Suprapubic skin (tissue), 4 donors: ENCODE measurements around the gene FSTL4. TPM values are rescaled to one million over a fixed set of nuclear protein-coding genes. Genes with fewer than 3 reads are reported as not detected.

Source experiments
- DNase-seq, 2 donors: peaks; one replicate each; pipeline ENCODE4 v3.0.0-alpha.2; 2019; ENCODE audit warnings: low spot score in 2 of 2
- H3K27ac ChIP-seq: fragments of 200-600 bp; sonication (generic); one replicate; pipeline ENCODE4 v1.5.1; 2019
- H3K27me3 ChIP-seq: fragments of 200-600 bp; sonication (generic); one replicate; pipeline ENCODE4 v1.5.1; 2019
- H3K36me3 ChIP-seq: fragments of 200-600 bp; sonication (generic); one replicate; pipeline ENCODE4 v1.5.1; 2019
- H3K4me1 ChIP-seq: fragments of 200-600 bp; sonication (generic); one replicate; pipeline ENCODE4 v1.5.1; 2019
- H3K4me3 ChIP-seq: fragments of 200-600 bp; sonication (generic); one replicate; pipeline ENCODE4 v1.5.1; 2019; ENCODE audit warnings: mild to moderate bottlenecking
- H3K9me3 ChIP-seq: fragments of 200-600 bp; sonication (generic); one replicate; pipeline ENCODE4 v1.5.1; 2019
- CTCF ChIP-seq, 2 donors: fragments of 200-600 bp in 1 of 2; fragments of 450-650 bp in 1 of 2; sonication (generic) in 1 of 2; IDR thresholded peaks; one replicate each; pipeline ENCODE4 v1.5.1; 2016 to 2019; ENCODE audit warnings: antibody characterized with exemption in 2 of 2, mild to moderate bottlenecking in 1 of 2, moderate library complexity in 1 of 2
- EP300 ChIP-seq: sonication (generic); formaldehyde crosslinking; IDR thresholded peaks from one replicate; pipeline ENCODE4 v1.6.1; 2017; ENCODE audit warnings: antibody characterized with exemption
- POLR2A ChIP-seq, 2 donors: fragments of 450-650 bp; IDR thresholded peaks; one replicate each; pipeline ENCODE4 v1.6.1; 2017; ENCODE audit warnings: antibody characterized with exemption in 2 of 2, mild to moderate bottlenecking in 2 of 2, moderate library complexity in 2 of 2
- POLR2AphosphoS5 ChIP-seq, 3 donors: sonication (generic); formaldehyde crosslinking; IDR thresholded peaks; one replicate each; pipeline ENCODE4 v1.6.1; 2017; ENCODE audit warnings: antibody characterized with exemption in 3 of 3
- WGBS: methylation state at CpG from one replicate; pipeline ENCODE4 v1.1.5; 2018; 5-methylcytosine and 5-hydroxymethylcytosine counted together
- total RNA-seq, 4 donors: library from RNA; depleted of rRNA; stranded (reverse); fragments of >200 nt; gene quantifications; one replicate each; pipeline ENCODE4 v1.1.0, GENCODE V29; 2016

The FSTL4 gene
- total RNA-seq, 4 donors from 2014 or later, result 2.3 to 6.4 (median 5.8) TPM

- TF ChIP-seq POLR2A (IDR thresholded peaks at IDR 0.05) (no peak), POLR2AphosphoS5 (IDR thresholded peaks at IDR 0.05) (no peak), CTCF (IDR thresholded peaks at IDR 0.05) (no peak), EP300 (no peak)
- H3K36me3 ChIP-seq, result no peaks in the 10 kb centered on the region
- no peak for DNase-seq
- no peak overlapping the region for H3K4me3 ChIP-seq
- H3K4me1 ChIP-seq, result no peaks in the 10 kb centered on the region
- peaks cover 4% of the 10 kb centered on the region for H3K27me3 ChIP-seq
- H3K27ac ChIP-seq, result no peak overlapping the region
- no peaks in the 10 kb centered on the region for H3K9me3 ChIP-seq
These were observed 29.3 kb upstream of the FSTL4 start for GRCh38 chr5:133641683-133642082.

GRCh38 chr5:133639850-133640528 lies 27.6 kb upstream of the FSTL4 start:
- H3K4me1 ChIP-seq, result no peaks in the 10 kb centered on the region
- H3K9me3 ChIP-seq, result no peaks in the 10 kb centered on the region
- no peaks in the 10 kb centered on the region for H3K36me3 ChIP-seq
- DNase-seq, result no peak
- no peak overlapping the region for H3K4me3 ChIP-seq
- WGBS, result 61% methylated on average over 4 of the region's 4 CpGs
- no peak overlapping the region for H3K27ac ChIP-seq
- peaks cover 4% of the 10 kb centered on the region for H3K27me3 ChIP-seq
- TF ChIP-seq POLR2A (IDR thresholded peaks at IDR 0.05) (no peak), EP300 (no peak), CTCF (IDR thresholded peaks at IDR 0.05) (no peak), POLR2AphosphoS5 (IDR thresholded peaks at IDR 0.05) (no peak)

GRCh38 chr5:133638436-133638835 lies 26.1 kb upstream of the FSTL4 start:
- H3K9me3 ChIP-seq, result no peaks in the 10 kb centered on the region
- H3K4me3 ChIP-seq, result no peak overlapping the region
- DNase-seq, result no peak
- H3K27me3 ChIP-seq, result peaks cover 4% of the 10 kb centered on the region
- H3K27ac ChIP-seq, result no peak overlapping the region
- no peaks in the 10 kb centered on the region for H3K36me3 ChIP-seq
- WGBS, result 83% methylated on average over 3 of the region's 4 CpGs
- TF ChIP-seq POLR2AphosphoS5 (IDR thresholded peaks at IDR 0.05), result no peak
- TF ChIP-seq CTCF (IDR thresholded peaks at IDR 0.05), result no peak
- TF ChIP-seq POLR2A (IDR thresholded peaks at IDR 0.05), result no peak
- TF ChIP-seq EP300, result no peak
- H3K4me1 ChIP-seq, result no peaks in the 10 kb centered on the region

GRCh38 chr5:133637206-133637605 lies 24.9 kb upstream of the FSTL4 start:
- Histone ChIP-seq H3K4me3 (no peak overlapping the region), H3K9me3 (no peaks in the 10 kb centered on the region), H3K36me3 (no peaks in the 10 kb centered on the region), H3K27me3 (peaks cover 4% of the 10 kb centered on the region), H3K27ac (no peak overlapping the region), H3K4me1 (no peaks in the 10 kb centered on the region)
- 78% methylated on average over 2 of the region's 2 CpGs for WGBS
- no peak for DNase-seq
- no peak for TF ChIP-seq EP300
- no peak for TF ChIP-seq POLR2AphosphoS5 (IDR thresholded peaks at IDR 0.05)
- no peak for TF ChIP-seq CTCF (IDR thresholded peaks at IDR 0.05)
- TF ChIP-seq POLR2A (IDR thresholded peaks at IDR 0.05), result no peak

GRCh38 chr5:133635051-133635450 lies 22.7 kb upstream of the FSTL4 start:
- no peak for TF ChIP-seq POLR2A (IDR thresholded peaks at IDR 0.05)
- TF ChIP-seq EP300, result no peak
- TF ChIP-seq CTCF (IDR thresholded peaks at IDR 0.05), result no peak
- TF ChIP-seq POLR2AphosphoS5 (IDR thresholded peaks at IDR 0.05), result no peak
- 46% methylated on average over 1 of the region's 1 CpG for WGBS

More at GRCh38 chr5:133635051-133635450, 22.7 kb upstream of the FSTL4 start:
- DNase-seq, result no peak
- H3K4me3 ChIP-seq, result no peak overlapping the region
- H3K27ac ChIP-seq, result no peak overlapping the region
- H3K9me3 ChIP-seq, result no peaks in the 10 kb centered on the region
- peaks cover 4% of the 10 kb centered on the region for H3K27me3 ChIP-seq
- no peaks in the 10 kb centered on the region for H3K4me1 ChIP-seq
- H3K36me3 ChIP-seq, result no peaks in the 10 kb centered on the region
